Activated CD4-positive, alpha-beta T cell treated with anti-CD3 and anti-CD28 coated beads, Interleukin-2, amount 50 U/mL, for 16 hours (primary cell): ENCODE results near the gene FBN3.

ENCODE experiments used
- DNase-seq: peaks from one replicate; pipeline ENCODE4 v3.0.0-alpha.2; 2020

Gene FBN3

DNA sequence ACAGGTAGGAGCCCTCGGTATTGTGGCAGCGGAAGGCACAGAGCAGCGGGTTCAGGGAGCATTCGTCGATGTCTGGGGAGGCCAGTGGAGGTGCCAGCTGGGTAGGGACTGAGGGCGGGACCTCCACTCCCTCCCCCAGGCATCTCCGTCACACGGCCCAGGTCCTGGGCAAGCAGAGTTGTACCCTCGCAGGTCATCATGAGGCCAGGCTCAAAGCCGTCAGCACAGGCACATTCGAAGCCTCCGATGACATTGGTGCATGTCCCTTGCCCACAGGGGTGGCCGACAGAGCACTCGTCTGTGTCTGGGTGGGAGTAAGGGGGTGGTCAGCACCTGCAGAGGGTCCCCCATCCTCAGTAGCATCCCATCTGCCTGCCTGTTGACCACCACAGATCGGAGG lies 61.5 kb downstream of the FBN3 start:
- no peak for DNase-seq

DNA sequence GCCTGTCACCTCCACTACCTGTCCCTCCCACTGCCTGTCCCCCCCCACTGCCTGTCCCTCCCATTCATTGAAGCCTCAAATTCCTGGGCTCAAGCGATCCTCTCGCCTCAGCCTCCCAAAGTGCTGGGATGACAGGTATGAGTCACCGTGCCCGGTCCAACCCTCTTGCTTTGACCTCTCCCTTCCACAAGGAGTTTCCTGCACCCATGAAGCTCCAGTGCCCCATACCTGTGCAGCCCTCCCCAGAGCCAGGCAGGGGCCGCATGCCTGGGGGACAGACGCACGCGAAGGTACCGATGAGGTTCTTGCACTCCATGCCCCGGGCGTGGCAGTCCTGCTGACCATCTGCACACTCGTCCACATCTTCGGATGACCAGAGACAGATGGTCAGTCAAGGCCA lies 62.5 kb downstream of the FBN3 start:
- DNase-seq: no peak

DNA sequence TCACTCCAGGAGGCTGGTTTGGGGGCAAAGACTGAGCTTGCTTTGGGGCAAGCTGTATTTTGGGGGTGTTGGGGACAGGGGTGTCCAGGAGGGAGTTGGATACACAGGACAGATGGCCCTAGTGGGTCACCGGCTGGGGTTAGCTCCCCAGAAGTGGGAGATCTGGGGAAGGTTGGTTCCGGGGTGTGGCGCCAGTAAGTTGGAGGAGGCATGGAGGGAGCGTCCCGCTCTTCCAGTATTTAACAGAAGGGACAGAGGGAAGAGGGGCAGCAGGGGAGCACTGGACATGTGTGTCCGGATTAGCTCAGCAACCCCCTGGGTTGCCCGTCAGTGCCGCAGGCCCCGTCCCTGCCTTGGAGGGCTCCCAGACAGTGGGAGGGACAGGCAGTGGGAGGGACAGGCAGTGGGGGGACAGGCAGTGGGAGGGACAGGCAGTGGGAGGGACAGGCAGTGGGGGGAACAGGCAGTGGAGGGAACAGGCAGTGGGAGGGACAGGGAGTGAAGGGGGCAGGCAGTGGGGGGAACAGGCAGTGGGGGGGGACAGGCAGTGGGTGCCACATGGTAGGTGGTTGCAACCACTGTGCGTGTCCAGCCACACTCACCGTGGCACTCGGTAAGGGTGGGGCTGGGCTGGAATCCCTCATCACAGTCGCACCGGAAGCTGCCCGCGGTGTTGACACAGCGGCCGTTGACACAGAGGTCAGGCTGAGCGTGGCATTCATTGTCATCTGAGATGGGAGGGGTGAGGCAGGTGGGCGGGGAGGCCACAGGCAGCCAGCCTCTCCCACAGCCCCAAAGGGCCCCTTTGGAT lies 63.6 kb downstream of the FBN3 start:
- DNase-seq: no peak

DNA sequence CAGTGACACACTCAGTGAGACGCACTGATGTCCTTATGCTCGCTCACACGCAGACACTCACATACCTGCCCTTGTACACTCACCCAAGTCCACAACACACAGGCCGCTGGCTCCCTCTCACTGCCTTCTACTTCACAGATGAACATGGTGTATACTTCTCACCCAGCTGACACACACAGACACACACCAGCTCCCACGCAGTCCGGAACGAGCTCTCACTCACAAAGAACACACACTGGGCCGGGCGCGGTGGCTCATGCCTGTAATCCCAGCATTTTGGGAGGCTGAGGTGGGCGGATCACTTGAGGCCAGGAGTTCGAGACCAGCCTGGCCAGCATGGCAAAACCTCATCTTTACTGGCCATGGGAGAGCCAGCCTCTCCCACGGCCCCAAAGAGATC lies 65.2 kb downstream of the FBN3 start:
- no peak for DNase-seq

DNA sequence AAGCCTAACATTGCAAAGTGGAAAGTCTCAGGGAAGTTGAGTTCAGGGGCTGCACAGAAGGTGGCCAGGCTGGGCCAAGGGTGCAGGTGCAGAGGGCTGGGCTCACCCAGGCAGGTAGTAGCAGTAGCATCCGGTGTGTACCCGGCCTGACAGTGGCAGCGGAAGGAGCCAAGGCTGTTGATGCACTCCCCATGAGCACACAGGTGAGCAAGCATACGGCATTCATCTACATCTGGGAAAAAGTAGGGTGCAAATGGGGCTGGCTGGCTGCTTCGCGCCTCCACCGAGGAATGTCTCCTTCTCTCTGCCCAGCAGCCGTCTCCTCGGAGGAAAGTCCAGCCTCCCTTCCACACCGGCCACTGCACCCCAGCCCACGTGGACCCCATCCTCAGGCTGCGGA lies 66.3 kb downstream of the FBN3 start:
- DNase-seq: no peak

DNA sequence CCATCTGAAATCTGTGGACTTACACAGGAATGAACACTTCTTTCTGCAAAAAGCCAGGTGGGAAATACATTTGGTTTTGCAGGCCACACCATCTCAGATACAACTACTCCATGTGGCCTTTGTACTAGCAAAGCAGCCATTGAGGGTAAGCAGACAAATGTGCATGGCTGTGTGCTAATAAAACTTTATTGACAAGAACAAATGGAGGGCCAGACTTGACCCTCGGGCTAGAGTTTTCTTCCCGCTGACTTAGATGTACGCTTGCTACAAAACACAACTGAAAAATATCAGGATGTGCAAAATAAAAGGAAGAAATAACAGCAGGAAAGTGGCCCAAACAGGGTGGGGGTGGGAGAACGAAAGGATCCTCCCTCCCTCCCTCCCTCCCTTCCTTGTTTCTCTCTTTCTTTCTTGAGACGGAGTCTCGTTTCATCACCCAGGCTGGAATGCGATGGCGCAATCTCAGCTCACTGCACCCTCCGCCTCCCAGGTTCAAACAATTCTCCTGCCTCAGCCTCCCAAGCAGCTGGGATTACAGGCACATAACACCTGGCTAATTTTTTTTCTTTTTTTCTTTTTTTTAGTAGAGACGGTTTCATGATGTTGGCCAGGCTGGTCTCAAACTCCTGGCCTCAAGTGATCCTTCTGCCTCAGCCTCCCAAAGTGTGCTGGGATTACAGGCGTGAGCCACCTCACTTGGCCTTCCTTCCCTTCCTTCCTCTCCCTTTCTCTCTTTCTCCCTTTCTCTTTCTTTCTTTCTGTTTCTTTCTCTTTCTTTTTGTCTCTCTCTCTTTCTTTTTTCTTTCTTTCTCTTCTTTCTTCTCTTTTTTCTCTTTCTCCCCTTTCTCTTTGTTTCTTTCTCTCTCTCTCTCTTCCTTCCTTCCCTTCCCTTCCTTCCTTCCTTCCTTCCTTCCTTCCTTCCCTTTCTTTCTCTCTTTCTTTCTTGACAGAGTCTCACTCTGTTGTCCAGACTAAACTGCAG lies 67.5 kb downstream of the FBN3 start:
- no peak for DNase-seq

DNA sequence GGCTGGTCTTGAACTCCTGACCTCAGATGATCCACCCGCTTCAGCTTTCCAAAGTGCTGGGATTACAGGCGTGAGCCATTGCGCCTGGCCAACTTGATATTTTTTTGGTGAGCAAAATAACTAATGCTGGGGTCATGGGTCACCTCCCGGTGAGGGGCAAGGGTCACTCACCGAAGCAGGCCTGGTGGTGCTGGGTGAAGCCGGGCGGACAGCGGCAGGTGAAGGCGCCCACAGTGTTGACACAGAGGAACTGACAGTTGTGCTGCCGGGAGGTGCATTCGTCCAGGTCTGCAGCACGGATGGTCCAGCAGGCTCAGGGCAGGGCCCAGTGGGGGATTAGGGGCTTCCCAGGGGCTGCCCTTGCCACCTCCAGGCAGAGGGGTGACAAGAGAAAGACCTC lies 68.6 kb downstream of the FBN3 start:
- DNase-seq: no peak

DNA sequence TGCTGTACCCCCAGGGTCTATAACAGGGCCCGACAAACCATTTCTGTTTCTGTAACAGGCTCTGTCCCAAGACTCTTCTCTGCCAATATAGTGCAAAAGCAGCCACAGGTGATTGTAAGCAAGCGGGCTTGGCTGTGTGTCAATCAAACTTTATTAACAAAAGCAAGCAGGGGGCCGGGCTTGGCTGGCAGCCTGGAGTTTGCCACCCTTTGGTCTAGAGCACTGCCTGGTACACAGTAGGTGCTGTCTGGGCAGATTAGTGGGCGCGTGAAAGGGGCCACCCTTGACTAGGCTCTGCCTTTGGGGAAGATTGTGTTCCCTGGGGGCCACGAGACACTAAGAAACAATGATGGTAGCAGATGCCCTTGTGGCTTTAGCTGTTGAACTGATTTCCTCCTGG lies 69.4 kb downstream of the FBN3 start:
- DNase-seq: no peak

DNA sequence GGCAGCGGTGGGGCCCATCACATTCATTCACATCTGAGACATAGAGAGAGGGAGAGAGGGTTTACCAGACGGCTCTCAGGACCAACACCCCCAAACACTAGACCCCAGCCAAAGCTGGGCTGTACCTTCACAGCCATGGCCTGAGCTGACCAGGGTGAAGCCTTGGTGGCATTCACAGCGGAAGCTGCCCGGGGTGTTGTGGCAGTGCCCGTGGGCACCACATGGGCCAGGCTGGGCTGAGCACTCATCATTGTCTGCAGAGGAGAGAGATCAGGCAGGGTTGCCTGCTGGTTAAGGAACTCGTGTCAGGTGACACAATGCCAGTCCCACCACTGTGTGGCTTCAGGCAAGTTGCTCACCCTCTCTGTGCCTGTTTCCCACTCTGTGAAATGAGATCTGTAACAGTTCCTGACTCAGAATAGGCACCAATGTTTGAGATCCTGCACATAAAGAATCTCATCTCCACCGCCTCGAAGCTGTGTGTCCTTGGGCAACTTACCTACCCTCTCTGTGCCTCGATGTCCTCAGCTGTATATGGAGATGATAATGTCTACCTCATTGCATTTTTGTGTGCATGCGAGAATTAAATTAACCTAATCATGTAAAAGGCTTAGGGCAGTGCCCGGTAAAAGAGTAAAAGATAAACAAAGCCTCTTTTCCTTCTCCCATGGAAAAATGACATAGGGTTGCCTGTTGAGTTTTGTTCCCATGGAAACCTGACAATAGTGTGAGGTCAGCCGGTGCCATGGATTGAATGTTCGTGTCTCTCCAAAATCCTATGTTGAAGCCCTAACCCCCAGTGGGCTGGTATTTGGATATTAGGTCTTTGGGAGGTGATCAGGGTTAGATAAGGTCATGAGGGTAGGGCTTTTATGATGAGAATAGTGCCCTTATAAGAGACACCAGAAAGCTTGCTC lies 74.0 kb downstream of the FBN3 start:
- DNase-seq: no peak

DNA sequence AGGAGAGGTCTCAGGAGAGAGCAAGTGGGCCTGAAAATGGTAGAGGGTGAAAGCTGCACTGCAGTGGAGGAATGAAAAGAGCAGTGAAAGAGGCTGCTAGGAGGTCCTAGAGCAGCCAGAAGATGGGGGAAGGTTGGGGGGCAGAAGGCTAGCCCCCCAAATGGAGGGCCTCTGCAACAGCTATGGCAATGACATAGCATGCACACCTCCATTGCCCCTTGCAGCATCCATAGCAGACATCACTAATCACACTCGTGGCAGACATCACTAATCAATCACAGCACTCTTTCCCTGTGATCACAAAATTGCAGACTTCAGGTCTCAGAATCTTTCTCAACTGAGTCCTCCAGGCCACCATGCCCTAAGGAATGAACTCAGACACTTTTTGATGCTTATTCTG lies 74.9 kb downstream of the FBN3 start:
- DNase-seq: no peak

DNA sequence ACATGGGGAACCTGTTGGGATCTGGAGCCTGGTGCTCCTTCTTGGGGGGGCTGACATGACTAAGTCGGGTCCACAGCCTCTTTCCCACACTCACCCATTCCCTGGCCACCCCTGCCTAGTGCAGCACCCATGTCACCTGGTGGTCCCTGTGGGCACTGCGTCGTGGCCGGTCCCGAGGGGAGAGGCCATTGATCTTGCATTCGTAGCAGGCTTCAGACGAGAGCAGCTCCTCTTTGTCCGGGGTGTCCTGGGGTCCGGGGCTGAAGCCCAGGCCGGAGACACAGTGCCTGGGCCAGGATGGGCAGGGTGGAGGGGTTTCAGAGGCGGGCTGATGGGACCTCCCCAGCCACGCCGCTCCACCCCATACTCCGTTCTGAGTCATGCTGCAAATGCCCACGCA lies 77.5 kb downstream of the FBN3 start:
- no peak for DNase-seq

DNA sequence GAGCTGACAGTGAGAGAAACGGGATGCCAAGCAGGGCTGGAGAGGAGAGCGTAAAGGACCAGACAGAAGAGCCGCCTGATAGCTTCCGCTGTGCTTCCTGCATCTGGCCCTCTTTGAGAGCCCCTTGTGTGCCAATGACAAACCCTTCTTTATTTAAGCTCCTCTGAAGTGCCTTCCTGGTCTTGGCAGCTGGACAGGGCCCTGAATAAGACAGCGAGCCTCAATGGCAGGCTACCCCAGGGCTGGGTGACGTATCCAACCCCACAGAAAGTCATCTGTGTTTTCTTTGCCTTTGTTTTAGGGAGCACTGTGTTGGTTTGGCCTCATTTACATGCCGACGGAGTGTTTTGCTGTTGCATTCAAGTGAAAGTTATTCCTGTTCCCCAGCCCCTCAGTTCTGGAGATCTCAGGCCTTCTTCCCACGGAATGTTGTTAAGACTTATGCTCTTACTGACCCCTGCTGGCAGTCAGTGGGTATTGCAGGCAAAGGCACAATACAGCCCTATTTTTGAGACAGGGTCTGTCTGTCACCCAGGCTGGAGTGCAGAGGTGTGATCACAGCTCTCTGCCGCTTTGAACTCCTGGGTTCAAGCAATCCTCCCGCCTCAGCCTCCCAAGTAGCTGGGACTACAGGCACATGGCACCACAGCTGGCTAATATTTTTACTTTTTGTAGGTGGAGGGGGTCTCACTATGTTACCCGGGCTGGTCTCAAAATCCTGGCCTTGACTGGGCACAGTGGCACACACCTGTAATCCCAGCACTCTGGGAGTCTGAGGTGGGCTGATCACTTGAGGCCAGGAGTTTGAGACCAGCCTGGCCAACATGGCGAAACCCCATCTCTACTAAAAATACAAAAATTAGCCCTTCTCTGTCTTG lies 80.1 kb downstream of the FBN3 start:
- DNase-seq: peak; percentile 17

DNA sequence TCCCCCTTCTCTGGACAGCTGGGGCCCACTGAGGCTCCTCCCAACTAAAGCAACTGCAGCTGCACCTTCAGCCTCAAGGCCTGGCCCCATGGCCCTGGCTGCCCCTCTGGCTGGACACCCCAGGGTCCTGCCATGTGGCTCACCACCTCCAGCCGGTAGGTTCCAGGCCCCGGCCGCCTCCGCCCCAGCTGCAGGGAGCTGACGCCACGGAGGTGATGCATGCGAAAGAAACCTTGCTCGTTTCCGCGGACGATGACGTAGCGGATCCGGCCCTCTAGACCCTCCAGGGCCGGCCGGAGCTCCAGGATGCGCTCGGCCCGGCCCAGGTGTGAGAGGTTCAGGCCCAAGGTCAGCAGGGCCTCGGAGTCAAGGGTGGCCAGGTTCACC lies 83.5 kb downstream of the FBN3 start:
- no peak for DNase-seq

DNA sequence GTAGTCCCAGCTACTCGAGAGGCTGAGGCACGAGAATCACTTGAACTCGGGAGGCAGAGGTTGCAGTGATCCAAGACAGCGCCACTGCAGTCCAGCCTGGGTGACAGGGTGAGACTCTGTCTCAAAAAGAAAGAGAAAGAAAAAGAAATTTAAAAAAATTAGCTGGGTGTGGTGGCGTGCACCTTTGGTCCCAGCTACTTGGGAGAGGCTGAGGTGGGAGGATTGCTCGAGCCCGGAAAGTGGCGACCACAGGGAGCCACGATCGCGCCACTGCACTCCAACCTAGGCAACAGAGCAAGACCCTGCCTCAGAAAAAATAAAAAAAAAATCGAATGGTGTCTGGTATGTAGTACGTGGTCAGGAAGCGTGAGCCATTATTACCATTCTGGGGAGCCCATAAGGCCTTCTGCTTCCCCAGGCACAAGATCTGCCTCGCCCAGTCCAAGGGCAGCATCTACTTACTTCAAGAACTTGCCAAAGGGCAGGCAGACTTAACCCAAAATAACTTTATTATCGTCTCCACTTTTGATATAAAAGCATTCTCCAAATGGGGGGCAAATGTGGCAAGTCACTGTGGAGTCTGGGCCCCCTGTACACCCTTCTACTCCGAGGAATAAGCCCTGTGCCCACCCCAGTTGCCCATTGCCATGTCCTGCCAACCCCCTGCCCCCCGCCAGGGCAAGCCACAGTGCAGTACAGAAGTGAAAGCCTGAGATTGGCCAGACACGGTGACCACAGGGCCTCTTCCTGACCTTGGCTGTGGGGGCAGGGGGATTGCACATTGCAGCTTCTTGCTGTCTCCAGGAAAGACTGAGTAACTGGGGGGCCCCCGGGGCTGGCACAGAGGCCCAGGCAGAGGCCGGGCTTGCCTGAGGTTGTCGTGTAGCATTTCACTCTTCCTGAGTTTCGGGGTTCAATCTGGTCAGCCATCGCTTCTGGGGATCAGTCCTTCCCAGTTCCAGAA lies 84.2 kb downstream of the FBN3 start:
- no peak for DNase-seq

DNA sequence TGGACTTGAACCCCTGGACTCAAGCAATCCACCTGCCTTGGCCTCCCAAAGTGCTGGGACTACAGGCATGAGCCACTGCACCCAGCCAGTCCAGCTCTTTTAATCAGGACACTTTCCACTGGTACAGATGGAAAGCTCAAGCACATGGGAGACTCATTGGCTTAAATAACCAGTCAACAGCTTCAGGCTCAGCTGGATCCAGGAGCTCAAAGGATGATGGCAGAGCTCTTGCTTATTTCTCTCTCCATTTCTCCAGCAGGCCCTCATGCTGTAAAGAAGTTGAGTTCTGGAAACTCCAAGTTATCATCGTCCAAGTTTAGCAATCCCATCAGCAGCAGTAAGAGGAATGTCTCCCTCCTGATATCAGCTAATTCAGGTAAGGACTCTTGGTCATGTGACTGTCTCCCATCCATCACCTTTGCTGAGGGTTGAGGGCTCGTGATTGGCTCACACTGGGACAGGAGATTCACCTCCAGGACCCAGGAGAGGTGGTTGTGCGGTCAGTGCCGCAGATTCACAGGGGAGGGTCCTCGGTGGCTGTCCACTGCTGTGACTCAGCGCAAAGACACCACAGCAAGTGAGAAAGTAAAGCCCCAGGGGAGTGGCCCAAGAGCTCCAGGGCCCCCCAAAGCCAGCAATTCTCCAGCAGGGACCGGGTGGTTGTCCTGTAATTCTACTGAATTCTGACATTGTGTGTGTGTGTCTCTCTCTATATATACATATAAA lies 91.7 kb downstream of the FBN3 start:
- DNase-seq: no peak

DNA sequence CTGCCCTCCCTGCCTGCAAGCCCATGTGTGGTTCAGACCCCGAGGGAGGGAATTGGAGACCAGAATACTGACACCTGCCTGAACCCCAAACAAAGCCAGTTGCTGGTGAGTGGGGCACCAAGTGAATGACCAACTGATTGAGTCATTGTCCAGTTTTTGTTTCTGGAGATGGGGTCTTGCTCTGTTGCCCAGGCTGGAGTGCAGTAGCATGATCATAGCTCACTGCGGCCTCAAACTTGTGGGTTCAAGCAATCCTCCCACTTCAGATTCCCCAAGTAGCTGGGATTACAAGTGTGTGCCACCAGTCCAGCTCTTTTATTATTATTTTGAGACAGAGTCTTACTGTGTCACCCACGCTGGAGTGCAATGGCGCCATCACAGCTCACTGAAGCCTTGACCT lies 92.9 kb downstream of the FBN3 start:
- DNase-seq: no peak

DNA sequence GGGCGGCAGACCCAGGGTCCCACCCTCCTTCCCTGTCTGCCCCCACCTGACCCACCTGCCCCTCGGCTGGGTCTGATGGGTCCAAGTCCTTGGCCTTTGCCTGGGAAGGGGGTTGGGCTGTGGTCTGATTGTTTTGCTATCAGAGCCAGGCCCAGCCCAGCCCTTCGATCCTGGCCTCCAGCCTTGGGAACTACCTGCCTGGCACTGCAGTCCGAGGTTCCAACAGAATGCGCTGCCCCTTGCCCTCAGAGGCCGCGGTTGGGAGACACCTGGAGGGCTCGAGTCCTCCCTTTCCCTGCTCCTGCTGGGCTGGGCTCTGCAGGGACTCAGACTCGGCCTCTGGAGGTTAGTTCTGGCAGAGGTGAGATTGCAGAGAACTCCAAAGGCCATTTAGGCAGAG lies 95.2 kb downstream of the FBN3 start:
- no peak for DNase-seq

DNA sequence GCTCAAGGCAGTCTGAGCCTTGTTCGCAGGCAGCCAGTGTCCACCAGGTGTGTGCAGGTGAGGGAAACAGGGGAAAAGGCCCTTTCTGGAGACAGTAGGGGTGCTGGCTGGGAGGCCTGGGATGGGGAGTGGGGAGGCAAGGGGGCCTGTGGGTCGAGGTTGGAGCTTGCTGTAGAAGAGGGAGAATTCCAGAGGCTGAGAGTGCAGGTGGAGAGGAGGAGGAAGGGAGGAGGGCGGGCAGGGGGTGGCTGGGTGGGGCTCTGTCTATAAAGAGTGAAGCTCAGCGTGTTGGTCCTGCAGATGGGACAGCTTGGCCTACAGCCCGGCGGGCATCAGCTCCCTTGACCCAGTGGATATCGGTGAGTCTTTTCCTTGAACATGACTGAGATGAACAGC lies 96.9 kb downstream of the FBN3 start, which contains the start of gene CCL25:
TSS of gene CCL25 (plus strand) at position 297 of the 396 bp plus-strand sequence. CDS start 290 bp downstream, outside the sequence.
- DNase-seq: no peak

DNA sequence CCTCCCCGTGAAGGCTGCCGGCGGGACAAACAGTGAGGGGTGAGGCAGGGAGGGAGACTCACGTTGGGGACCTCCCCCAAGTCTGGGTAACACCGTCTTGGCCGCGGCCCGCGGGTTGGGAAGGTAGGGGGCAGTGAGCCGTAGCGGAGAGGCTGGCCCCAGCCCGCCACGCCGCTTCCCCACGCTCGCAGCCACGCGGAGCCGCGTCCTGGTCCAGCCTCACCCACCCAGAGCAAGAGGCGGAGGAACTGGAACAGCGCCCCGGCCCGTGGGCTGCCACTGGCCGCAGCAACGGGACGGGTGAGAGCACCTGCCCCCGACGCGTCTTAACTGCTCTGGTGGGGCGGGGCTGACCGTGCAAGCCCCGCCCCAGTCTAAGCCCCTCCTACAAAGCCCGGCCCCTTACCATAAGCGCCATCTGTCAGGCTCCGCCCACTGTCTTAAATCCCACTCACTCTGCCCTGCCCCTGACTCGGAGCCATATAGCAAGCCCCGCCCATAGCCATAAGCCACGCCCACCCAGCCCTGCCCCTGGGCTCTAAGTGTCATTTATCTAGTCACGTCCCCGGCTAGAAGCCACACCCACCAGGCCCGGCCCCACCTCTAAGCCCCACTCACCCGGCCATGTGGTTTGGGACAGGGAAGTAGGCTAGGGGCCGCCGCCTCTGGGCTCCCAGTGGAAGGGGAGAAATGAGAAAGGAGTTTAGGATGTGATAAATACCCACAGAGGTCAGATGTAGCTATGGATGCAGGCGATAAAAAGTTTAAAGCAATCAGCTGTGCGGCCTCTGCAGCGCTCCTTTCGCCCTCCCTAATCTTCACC lies 98.9 kb downstream of the FBN3 start:
- peak; percentile 89 for DNase-seq
